GM12892 (cell line): Measurements from ENCODE around the gene ZNF276.
"Not testable (repeated sequence)": the region's sequence is repeated elsewhere in the genome, so short reads cannot be mapped to it uniquely, and the experiment has no call there.

ENCODE experiments used
- POLR2AphosphoS5 ChIP-seq: IDR thresholded peaks from 2 replicates; pipeline ENCODE4 v1.6.1; 2011; ENCODE audit warnings: low read depth, low read length, control low read depth
- TAF1 ChIP-seq: IDR thresholded peaks from 2 replicates; pipeline ENCODE4 v1.6.1; 2011; ENCODE audit warnings: low read depth, mild to moderate bottlenecking, control low read depth, low read length, borderline replicate concordance

DNA sequence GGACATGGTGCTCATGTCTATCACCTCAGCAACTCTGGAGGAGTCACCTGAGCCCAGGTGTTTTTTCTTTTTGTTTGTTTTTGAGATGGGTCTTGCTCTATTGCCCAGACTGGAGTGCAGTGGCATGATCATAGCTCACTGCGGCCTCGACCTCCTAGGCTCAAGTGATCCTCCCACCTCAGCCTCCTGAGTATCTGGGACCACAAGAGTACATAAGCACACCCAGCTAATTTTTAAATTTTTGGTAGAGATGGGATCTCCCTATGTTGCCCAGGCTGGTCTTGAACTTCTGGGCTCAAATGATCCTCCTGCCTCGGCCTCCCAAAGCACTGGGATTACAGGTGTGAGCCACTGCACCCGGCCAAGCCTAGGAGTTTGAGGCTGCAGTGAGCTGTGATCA is 31.7 kb upstream of the ZNF276 start:
- TF ChIP-seq TAF1, POLR2AphosphoS5: not testable (repeated sequence)
